SU-DHL-6 (cell line): ENCODE measurements around the gene ALKBH7.

Experiments
- H2AFZ ChIP-seq: fragments of 200-600 bp; sonication (generic); 2 replicates; pipeline ENCODE4 v1.6.1; 2014; ENCODE audit warnings: low read depth, mild to moderate bottlenecking, moderate library complexity, mixed read lengths, antibody characterized with exemption, low read length; ENCODE audit not compliant: severe bottlenecking
- H3F3A ChIP-seq: fragments of 200-600 bp; shearing (Covaris generic); 2 replicates; pipeline ENCODE4 v1.6.0; 2016; ENCODE audit warnings: antibody characterized with exemption, mild to moderate bottlenecking; ENCODE audit not compliant: insufficient read depth
- H3K27ac ChIP-seq: fragments of 200-600 bp; sonication (generic); 2 replicates; pipeline ENCODE4 v1.5.1; 2016; ENCODE audit warnings: low read depth, mild to moderate bottlenecking, low read length, moderate library complexity, mixed read lengths
- H3K27me3 ChIP-seq: fragments of 200-600 bp; sonication (generic), shearing (Covaris generic); 2 replicates; pipeline ENCODE4 v1.6.0; 2014; ENCODE audit warnings: mild to moderate bottlenecking, low read length
- H3K36me3 ChIP-seq: fragments of 200-600 bp; sonication (generic); 2 replicates; pipeline ENCODE4 v1.6.1; 2014; ENCODE audit warnings: mild to moderate bottlenecking, low read length, mixed read lengths
- H3K4me2 ChIP-seq: fragments of 300-600, 200-600 bp; shearing (Covaris generic), sonication (generic); 2 replicates; pipeline ENCODE4 v1.6.0; 2014; ENCODE audit warnings: low read length, low read depth, mild to moderate bottlenecking; ENCODE audit not compliant: poor library complexity, severe bottlenecking
- H3K4me3 ChIP-seq: fragments of 200-600 bp; sonication (generic); 2 replicates; pipeline ENCODE4 v1.5.1; 2014; ENCODE audit warnings: antibody characterized with exemption, low read length, mild to moderate bottlenecking, mixed read lengths; ENCODE audit not compliant: insufficient read depth, poor library complexity, severe bottlenecking
- H3K79me2 ChIP-seq: fragments of 200-600 bp; sonication (generic); 2 replicates; pipeline ENCODE4 v1.6.1; 2014; ENCODE audit warnings: mild to moderate bottlenecking, low read length, moderate library complexity; ENCODE audit not compliant: insufficient read depth
- H3K9ac ChIP-seq: fragments of 200-600 bp; sonication (generic); 2 replicates; pipeline ENCODE4 v1.7.0; 2014; ENCODE audit warnings: mild to moderate bottlenecking, low read length
- H3K9me2 ChIP-seq: fragments of 200-600 bp; sonication (generic); replicated peaks from 2 replicates; pipeline ENCODE4 v1.6.1; 2014; ENCODE audit warnings: low read length; ENCODE audit not compliant: insufficient read depth
- H3K9me3 ChIP-seq: fragments of 200-600 bp; sonication (generic); 2 replicates; pipeline ENCODE4 v1.6.1; 2014; ENCODE audit warnings: low read length, mixed read lengths; ENCODE audit not compliant: insufficient read depth
- H4K20me1 ChIP-seq: fragments of 200-600 bp; sonication (generic); 2 replicates; pipeline ENCODE4 v1.6.1; 2014; ENCODE audit warnings: low read depth, mild to moderate bottlenecking, antibody characterized with exemption, low read length, moderate library complexity, mixed read lengths
- EZH2phosphoT487 ChIP-seq: fragments of 200-600 bp; sonication (generic), shearing (Covaris generic); conservative IDR thresholded peaks from 2 replicates; pipeline ENCODE4 v1.6.1; 2018; ENCODE audit warnings: mild to moderate bottlenecking, antibody characterized with exemption, low read length, moderate library complexity, mixed read lengths
- TF ChIP-seq, protein P1 (sequence below): fragments of 200-600 bp; sonication (generic); IDR thresholded peaks from one replicate; pipeline ENCODE4 v1.5.1; 2017; ENCODE audit warnings: antibody characterized with exemption, mild to moderate bottlenecking, low read length, moderate library complexity; ENCODE audit not compliant: insufficient read depth, poor library complexity, severe bottlenecking

ALKBH7 gene

GRCh38 chr19:6418562-6418932 is 46.0 kb downstream of the ALKBH7 start:
- peaks cover 18% of the 10 kb centered on the region; the same call in 1 of the 2 replicates for H4K20me1 ChIP-seq
- peaks cover 3% of the 10 kb centered on the region; the same call in 1 of the 2 replicates for H3K36me3 ChIP-seq

DNA sequence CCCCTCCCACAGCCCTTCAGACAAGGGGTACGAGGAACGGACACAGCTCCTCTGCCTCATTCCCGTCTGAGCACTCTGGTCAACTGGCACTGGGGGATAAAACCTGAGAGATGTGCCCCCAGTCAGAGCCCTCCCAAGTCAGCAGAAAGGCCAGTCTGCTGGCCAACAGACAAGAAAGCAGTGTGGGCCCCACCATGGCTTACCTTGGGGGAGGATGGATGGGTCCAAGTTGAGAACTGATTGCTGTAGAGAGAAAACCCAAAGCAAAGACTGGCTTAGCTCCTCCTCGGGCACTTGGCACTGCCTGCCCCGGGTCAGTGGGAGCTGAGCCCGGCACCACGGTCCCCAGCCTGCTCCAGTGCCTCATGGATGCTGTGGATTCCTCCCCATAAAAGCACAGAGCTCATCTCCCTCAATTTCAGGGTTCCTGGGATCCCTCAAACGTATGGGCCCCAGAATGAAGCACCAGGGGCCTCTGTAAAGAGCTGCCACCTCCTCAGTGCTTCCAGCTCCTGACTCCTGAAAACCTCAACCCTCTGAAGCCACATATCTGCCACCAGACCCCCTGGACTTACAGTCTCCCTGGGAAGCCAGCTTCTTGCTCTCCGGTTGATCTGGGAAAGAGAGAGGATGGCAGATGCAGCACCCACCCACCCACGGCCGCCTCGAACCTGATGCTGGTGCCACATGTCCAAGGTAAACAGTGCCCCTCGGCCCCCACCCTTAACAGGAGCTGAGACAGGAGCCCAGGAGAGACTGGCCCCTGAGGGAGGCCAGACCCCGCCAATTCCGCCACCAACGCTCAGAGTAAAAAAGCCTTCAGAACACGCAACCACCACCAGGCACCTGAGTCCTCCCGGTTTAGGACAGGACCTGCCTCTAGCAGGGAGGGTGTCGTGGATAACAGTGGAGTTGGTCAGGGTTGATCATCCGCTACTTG is 48.8 kb downstream of the ALKBH7 start:
- no peaks in the 10 kb centered on the region for H3K9me3 ChIP-seq
- TF ChIP-seq, protein P1, sequence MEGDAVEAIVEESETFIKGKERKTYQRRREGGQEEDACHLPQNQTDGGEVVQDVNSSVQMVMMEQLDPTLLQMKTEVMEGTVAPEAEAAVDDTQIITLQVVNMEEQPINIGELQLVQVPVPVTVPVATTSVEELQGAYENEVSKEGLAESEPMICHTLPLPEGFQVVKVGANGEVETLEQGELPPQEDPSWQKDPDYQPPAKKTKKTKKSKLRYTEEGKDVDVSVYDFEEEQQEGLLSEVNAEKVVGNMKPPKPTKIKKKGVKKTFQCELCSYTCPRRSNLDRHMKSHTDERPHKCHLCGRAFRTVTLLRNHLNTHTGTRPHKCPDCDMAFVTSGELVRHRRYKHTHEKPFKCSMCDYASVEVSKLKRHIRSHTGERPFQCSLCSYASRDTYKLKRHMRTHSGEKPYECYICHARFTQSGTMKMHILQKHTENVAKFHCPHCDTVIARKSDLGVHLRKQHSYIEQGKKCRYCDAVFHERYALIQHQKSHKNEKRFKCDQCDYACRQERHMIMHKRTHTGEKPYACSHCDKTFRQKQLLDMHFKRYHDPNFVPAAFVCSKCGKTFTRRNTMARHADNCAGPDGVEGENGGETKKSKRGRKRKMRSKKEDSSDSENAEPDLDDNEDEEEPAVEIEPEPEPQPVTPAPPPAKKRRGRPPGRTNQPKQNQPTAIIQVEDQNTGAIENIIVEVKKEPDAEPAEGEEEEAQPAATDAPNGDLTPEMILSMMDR: no peak
- no peak for TF ChIP-seq EZH2phosphoT487
- H3K4me3 ChIP-seq: no peak overlapping the region
- no peak overlapping the region for H2AFZ ChIP-seq
- no peaks in the 10 kb centered on the region; the same call in 1 of the 2 replicates for H3F3A ChIP-seq
- peaks cover 3% of the 10 kb centered on the region; the same call in 1 of the 2 replicates for H3K36me3 ChIP-seq
- no peak overlapping the region for H3K27ac ChIP-seq
- no peak overlapping the region for H3K4me2 ChIP-seq
- H3K9me2 ChIP-seq: no peaks in the 10 kb centered on the region
- H3K27me3 ChIP-seq: no peaks in the 10 kb centered on the region
- peaks cover 18% of the 10 kb centered on the region; the same call in 1 of the 2 replicates for H4K20me1 ChIP-seq
- peaks cover 49% of the 10 kb centered on the region for H3K79me2 ChIP-seq
- no peak overlapping the region for H3K9ac ChIP-seq

More at GRCh38 chr19:6418562-6418932, 46.0 kb downstream of the ALKBH7 start:
- no peak overlapping the region for H3K4me2 ChIP-seq
- H3K9me3 ChIP-seq: no peaks in the 10 kb centered on the region
- H3K4me3 ChIP-seq: no peak overlapping the region
- H3K9ac ChIP-seq: no peak overlapping the region
- no peaks in the 10 kb centered on the region for H3K27me3 ChIP-seq
- H2AFZ ChIP-seq: no peak overlapping the region
- no peaks in the 10 kb centered on the region for H3K9me2 ChIP-seq
- H3F3A ChIP-seq: no peaks in the 10 kb centered on the region; the same call in none of the 2 replicates
- no peak for TF ChIP-seq EZH2phosphoT487
- TF ChIP-seq, protein P1: no peak
- H3K79me2 ChIP-seq: peaks cover 43% of the 10 kb centered on the region
- no peak overlapping the region for H3K27ac ChIP-seq

DNA sequence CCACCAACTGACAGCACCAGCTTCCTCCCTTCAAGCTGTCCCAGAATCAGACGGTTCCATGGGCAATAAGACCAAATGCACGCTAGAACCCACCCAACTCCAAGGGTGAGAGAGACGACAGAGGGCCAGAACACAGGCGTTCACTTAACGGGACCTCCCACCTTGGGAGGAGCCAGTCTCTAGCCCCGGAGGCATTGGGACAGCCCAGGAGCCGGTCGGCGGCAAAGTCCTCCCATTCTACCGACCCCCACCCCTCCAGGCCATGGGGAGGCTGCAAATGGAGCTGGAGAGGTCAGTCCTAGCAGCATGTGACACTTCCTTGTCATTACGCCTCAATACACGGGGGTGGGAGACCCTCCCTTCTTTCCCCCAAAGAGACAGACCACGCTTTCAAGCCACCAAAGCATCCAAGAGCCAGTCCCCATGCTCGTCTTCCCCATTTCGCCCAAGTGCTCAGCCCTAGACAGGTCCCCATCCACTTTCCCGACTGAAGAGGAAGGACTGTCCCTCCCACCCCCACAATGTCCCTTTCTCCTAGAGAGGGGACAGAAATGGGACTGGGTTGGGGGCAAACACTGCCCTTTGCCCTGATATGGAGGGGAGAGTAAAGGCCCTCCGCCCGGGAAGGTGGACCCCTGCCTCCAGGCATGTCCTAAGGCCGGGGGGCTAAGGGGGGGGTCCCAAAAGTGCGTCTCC is 51.1 kb downstream of the ALKBH7 start:
- Histone ChIP-seq H3K9ac (peak overlapping the region; percentile 81), H3K9me2 (no peaks in the 10 kb centered on the region), H3F3A (no peaks in the 10 kb centered on the region; the same call in 1 of the 2 replicates), H3K4me2 (peak overlapping the region; percentile 60), H4K20me1 (peaks cover 18% of the 10 kb centered on the region; the same call in 1 of the 2 replicates), H2AFZ (no peak overlapping the region), H3K27ac (peak overlapping the region; percentile 33), H3K9me3 (no peaks in the 10 kb centered on the region), H3K79me2 (peaks cover 49% of the 10 kb centered on the region), H3K27me3 (no peaks in the 10 kb centered on the region), H3K36me3 (peaks cover 3% of the 10 kb centered on the region; the same call in 1 of the 2 replicates), H3K4me3 (peak overlapping the region; percentile 62)
- TF ChIP-seq EZH2phosphoT487: no peak
- TF ChIP-seq, protein P1: no peak
